ENCODE results near the gene KRT71.

GRCh38 chr12:52573743-52574142, 20.8 kb upstream of the KRT71 start, which contains the start of gene KRT74:
- no peak for TF ChIP-seq CTCF (IDR thresholded peaks at IDR 0.05; ENCODE audit: low read length)
- no peak for TF ChIP-seq EZH2 (IDR thresholded peaks at IDR 0.05; ENCODE audit: borderline replicate concordance, low read length)

Measured in OCI-LY1 (cell line).